22Rv1 (cell line): ENCODE data around the gene NUAK1.

ENCODE experiments used
- CTCF ChIP-seq: fragments of 450-650 bp; IDR thresholded peaks from 2 replicates; pipeline ENCODE4 v1.5.1; 2017; ENCODE audit warnings: mild to moderate bottlenecking
- ZFX ChIP-seq: fragments of 450-650 bp; IDR thresholded peaks from 2 replicates; pipeline ENCODE4 v1.6.1; 2017; ENCODE audit warnings: antibody characterized with exemption, borderline replicate concordance

GRCh38 chr12:106136263-106136662 is 2.5 kb downstream of the NUAK1 start:
- TF ChIP-seq CTCF: peak; percentile 97
- no peak for TF ChIP-seq ZFX
